ENCODE data around the gene TMEM41A.

TMEM41A gene

GRCh38 chr3:185486394-185486793 is 12.4 kb downstream of the TMEM41A start:
- TF ChIP-seq CREB1 (IDR thresholded peaks at IDR 0.05; ENCODE audit: low read depth) (no peak), EGR1 (IDR thresholded peaks at IDR 0.05) (no peak)

GRCh38 chr3:185484296-185484695 is 14.5 kb downstream of the TMEM41A start:
- TF ChIP-seq EP300 (IDR thresholded peaks at IDR 0.05; ENCODE audit: borderline replicate concordance) (no peak), REST (IDR thresholded peaks at IDR 0.05; ENCODE audit: low read depth) (no peak), NFIC (IDR thresholded peaks at IDR 0.05) (no peak), RAD21 (IDR thresholded peaks at IDR 0.05; ENCODE audit: low read depth) (no peak), TEAD4 (IDR thresholded peaks at IDR 0.05) (no peak), EGR1 (IDR thresholded peaks at IDR 0.05) (no peak), USF1 (IDR thresholded peaks at IDR 0.05) (no peak), MAX (IDR thresholded peaks at IDR 0.05) (no peak), CREB1 (IDR thresholded peaks at IDR 0.05; ENCODE audit: low read depth) (no peak), TCF12 (IDR thresholded peaks at IDR 0.05; ENCODE audit: low read depth) (no peak), TAF1 (IDR thresholded peaks at IDR 0.05; ENCODE audit: low read depth) (no peak), YY1 (IDR thresholded peaks at IDR 0.05; ENCODE audit: low read depth) (no peak)

GRCh38 chr3:185479373-185479945 is 19.4 kb downstream of the TMEM41A start:
- TF ChIP-seq CREB1 (IDR thresholded peaks at IDR 0.05; ENCODE audit: low read depth): no peak

- TF ChIP-seq CEBPB (IDR thresholded peaks at IDR 0.05): no peak
- TF ChIP-seq TAF1 (IDR thresholded peaks at IDR 0.05; ENCODE audit: low read depth): no peak
- TF ChIP-seq FOXM1 (IDR thresholded peaks at IDR 0.05; ENCODE audit: borderline replicate concordance, low read depth): no peak
- TF ChIP-seq MAX (IDR thresholded peaks at IDR 0.05): no peak
- TF ChIP-seq EP300 (IDR thresholded peaks at IDR 0.05; ENCODE audit: borderline replicate concordance): no peak
- no peak for TF ChIP-seq TCF12 (IDR thresholded peaks at IDR 0.05; ENCODE audit: low read depth)
- TF ChIP-seq USF1 (IDR thresholded peaks at IDR 0.05): no peak
- TF ChIP-seq ZBTB7A (IDR thresholded peaks at IDR 0.05; ENCODE audit: low read depth): no peak
- TF ChIP-seq TEAD4 (IDR thresholded peaks at IDR 0.05): no peak
- TF ChIP-seq REST (IDR thresholded peaks at IDR 0.05; ENCODE audit: low read depth): no peak
- no peak for TF ChIP-seq YY1 (IDR thresholded peaks at IDR 0.05; ENCODE audit: low read depth)
- no peak for TF ChIP-seq RAD21 (IDR thresholded peaks at IDR 0.05; ENCODE audit: low read depth)
- no peak for TF ChIP-seq CREB1 (IDR thresholded peaks at IDR 0.05; ENCODE audit: low read depth)
- TF ChIP-seq NFIC (IDR thresholded peaks at IDR 0.05): no peak
- TF ChIP-seq EGR1 (IDR thresholded peaks at IDR 0.05): no peak
Measured at GRCh38 chr3:185477316-185477715, 21.5 kb downstream of the TMEM41A start.

- no peak for TF ChIP-seq CREB1 (IDR thresholded peaks at IDR 0.05; ENCODE audit: low read depth)
- no peak for TF ChIP-seq EP300 (IDR thresholded peaks at IDR 0.05; ENCODE audit: borderline replicate concordance)
- no peak for TF ChIP-seq TEAD4 (IDR thresholded peaks at IDR 0.05)
- no peak for TF ChIP-seq TAF1 (IDR thresholded peaks at IDR 0.05; ENCODE audit: low read depth)
- TF ChIP-seq YY1 (IDR thresholded peaks at IDR 0.05; ENCODE audit: low read depth): no peak
- TF ChIP-seq CEBPB (IDR thresholded peaks at IDR 0.05): no peak
- no peak for TF ChIP-seq REST (IDR thresholded peaks at IDR 0.05; ENCODE audit: low read depth)
- no peak for TF ChIP-seq RAD21 (IDR thresholded peaks at IDR 0.05; ENCODE audit: low read depth)
- no peak for TF ChIP-seq FOXM1 (IDR thresholded peaks at IDR 0.05; ENCODE audit: borderline replicate concordance, low read depth)
- TF ChIP-seq ZBTB7A (IDR thresholded peaks at IDR 0.05; ENCODE audit: low read depth): no peak
- TF ChIP-seq MAX (IDR thresholded peaks at IDR 0.05): no peak
- no peak for TF ChIP-seq TCF12 (IDR thresholded peaks at IDR 0.05; ENCODE audit: low read depth)
- no peak for TF ChIP-seq NFIC (IDR thresholded peaks at IDR 0.05)
- no peak for TF ChIP-seq EGR1 (IDR thresholded peaks at IDR 0.05)
Measured at GRCh38 chr3:185473290-185473815, 25.5 kb downstream of the TMEM41A start.
